Body of pancreas (tissue), 4 donors: ENCODE data around the gene NCOA1. TPM values are rescaled to one million over a fixed set of nuclear protein-coding genes. Genes with fewer than 3 reads are reported as not detected.

Experiments used
- ATAC-seq: fragments of 150-250 bp; one replicate; pipeline ENCODE4 v1.9.1; 2016
- DNase-seq, 4 donors: peaks; one replicate each; pipeline ENCODE4 v3.0.0-alpha.2; 2019
- H3K27ac ChIP-seq, 4 donors: fragments of 200-600 bp; sonication (generic); 1 replicate in 3 of 4; 2 replicates in 1 of 4; pipeline versions ENCODE4 v1.5.1 to v1.6.1; 2016 to 2019; ENCODE audit warnings: mild to moderate bottlenecking in 1 of 4, mixed read lengths in 1 of 4, moderate library complexity in 1 of 4
- H3K27me3 ChIP-seq, 2 donors: fragments of 200-600 bp; sonication (generic); one replicate each; pipeline ENCODE4 v1.6.0; 2016; ENCODE audit warnings: mild to moderate bottlenecking in 1 of 2
- H3K36me3 ChIP-seq, 2 donors: fragments of 200-600 bp; sonication (generic); replicated peaks in 1 of 2; 2 replicates each; pipeline ENCODE4 v1.5.1; 2016; ENCODE audit warnings: low read depth in 2 of 2; ENCODE audit not compliant: insufficient read depth in 1 of 2
- H3K4me1 ChIP-seq: fragments of 200-600 bp; sonication (generic); one replicate; pipeline ENCODE4 v1.6.0; 2016
- H3K4me3 ChIP-seq, 2 donors: fragments of 200-600 bp; sonication (generic); 1 replicate in 1 of 2; 2 replicates in 1 of 2; pipeline ENCODE4 v1.5.1; 2016 to 2019
- H3K9me3 ChIP-seq, 3 donors: fragments of 200-600 bp; sonication (generic); 1 replicate in 2 of 3; 2 replicates in 1 of 3; pipeline ENCODE4 v1.5.1; 2016
- CTCF ChIP-seq, 7 experiments: fragments of 450-650 bp in 4 of 7; fragments of 200-600 bp in 3 of 7; sonication (generic) in 3 of 7; IDR thresholded peaks; one replicate each; pipeline ENCODE4 v1.5.1; 2016 to 2019; ENCODE audit warnings: antibody characterized with exemption in 7 of 7
- POLR2A ChIP-seq, 3 donors: fragments of 450-650 bp; IDR thresholded peaks; one replicate each; pipeline ENCODE4 v1.6.1; 2016; ENCODE audit warnings: antibody characterized with exemption in 3 of 3, mild to moderate bottlenecking in 2 of 3
- WGBS, 2 donors: methylation state at CpG; one replicate each; pipeline ENCODE4 v1.1.5; 2017; 5-methylcytosine and 5-hydroxymethylcytosine counted together
- intact Hi-C: fragments of 100-400 bp; cut with DNase I; formaldehyde crosslinking; loops from one replicate; pipeline ENCODE4 v1.15.1; 2023
- total RNA-seq, 2 donors: library from RNA; depleted of rRNA; stranded (reverse); fragments of >200 nt; gene quantifications; one replicate each; pipeline ENCODE4 v1.1.0, GENCODE V29; 2016

NCOA1 gene
- total RNA-seq, 2 donors from 2014 or later = 22.1 to 38.7 TPM

GRCh38 chr2:24680196-24680595, 189.1 kb downstream of the NCOA1 start:
- TF ChIP-seq POLR2A (IDR thresholded peaks at IDR 0.05) (no peak), CTCF (IDR thresholded peaks at IDR 0.05) (no peak)
- no peak for ATAC-seq
- Histone ChIP-seq H3K4me3 (no peak overlapping the region), H3K4me1 (no peaks in the 10 kb centered on the region), H3K9me3 (no peaks in the 10 kb centered on the region), H3K27ac (no peak overlapping the region), H3K36me3 (no peaks in the 10 kb centered on the region), H3K27me3 (no peaks in the 10 kb centered on the region)
- intact Hi-C loops = no loop called here
- 91 to 98% methylated on average over 5 of the region's 5 CpGs for WGBS, 2 donors
- no peak for DNase-seq

DNA sequence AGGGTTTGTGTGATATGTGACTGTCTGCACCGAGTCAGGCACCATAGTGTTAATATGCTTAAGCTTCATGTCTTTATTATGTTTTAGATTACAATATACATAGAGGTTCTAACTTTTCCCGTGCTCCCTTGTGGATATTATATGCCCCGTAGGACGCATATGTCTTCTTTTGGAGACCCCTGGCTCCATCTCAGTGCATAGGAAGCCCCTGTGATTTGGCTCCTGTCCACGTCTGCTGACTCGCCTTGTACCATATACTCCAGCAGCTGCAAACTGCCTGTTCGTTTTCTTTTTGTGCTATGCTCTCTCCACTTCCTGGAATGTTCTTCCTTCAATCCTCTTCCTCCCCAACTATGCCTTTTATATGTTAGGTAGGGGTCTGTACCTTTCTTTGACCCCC, 191.2 kb downstream of the NCOA1 start:
- Histone ChIP-seq H3K27me3 (no peaks in the 10 kb centered on the region), H3K4me3 (no peak overlapping the region), H3K9me3 (no peaks in the 10 kb centered on the region), H3K27ac (no peak overlapping the region), H3K36me3 (no peaks in the 10 kb centered on the region), H3K4me1 (no peaks in the 10 kb centered on the region)
- 78 to 80% methylated on average over 7 of the region's 7 CpGs for WGBS, 2 donors
- DNase-seq (no peak), ATAC-seq (no peak)
- TF ChIP-seq CTCF (IDR thresholded peaks at IDR 0.05) (no peak), POLR2A (IDR thresholded peaks at IDR 0.05) (no peak)
- intact Hi-C loops = no loop called here

DNA sequence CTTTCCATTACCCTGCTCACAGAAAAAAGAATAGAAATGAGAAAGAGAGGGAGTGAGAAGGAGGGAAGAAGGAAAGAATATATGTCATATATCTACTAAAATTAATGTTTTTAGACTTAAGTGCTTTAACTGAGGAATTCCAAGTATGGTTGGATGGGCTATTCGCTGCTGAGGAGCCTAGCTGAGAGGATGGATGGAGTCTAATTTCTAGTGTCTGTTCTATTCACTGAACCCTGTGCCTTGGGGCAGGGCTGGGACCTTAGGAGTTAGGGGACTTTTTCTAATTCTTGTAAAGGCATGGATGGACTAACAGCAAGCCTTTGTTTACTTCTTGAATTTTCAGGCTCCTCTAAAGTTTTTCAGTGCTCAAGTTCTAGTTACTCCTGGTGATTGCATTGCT, 192.4 kb downstream of the NCOA1 start:
- intact Hi-C loops = no loop called here
- DNase-seq (no peak), ATAC-seq (no peak)
- WGBS, 2 donors = 87 to 88% methylated on average over 1 of the region's 1 CpG
- H3K4me3 ChIP-seq = no peak overlapping the region
- no peak overlapping the region for H3K27ac ChIP-seq
- H3K36me3 ChIP-seq = no peaks in the 10 kb centered on the region
- no peaks in the 10 kb centered on the region for H3K4me1 ChIP-seq
- no peak for TF ChIP-seq CTCF (IDR thresholded peaks at IDR 0.05)
- TF ChIP-seq POLR2A (IDR thresholded peaks at IDR 0.05) = no peak
- no peaks in the 10 kb centered on the region for H3K9me3 ChIP-seq
- H3K27me3 ChIP-seq = no peaks in the 10 kb centered on the region

DNA sequence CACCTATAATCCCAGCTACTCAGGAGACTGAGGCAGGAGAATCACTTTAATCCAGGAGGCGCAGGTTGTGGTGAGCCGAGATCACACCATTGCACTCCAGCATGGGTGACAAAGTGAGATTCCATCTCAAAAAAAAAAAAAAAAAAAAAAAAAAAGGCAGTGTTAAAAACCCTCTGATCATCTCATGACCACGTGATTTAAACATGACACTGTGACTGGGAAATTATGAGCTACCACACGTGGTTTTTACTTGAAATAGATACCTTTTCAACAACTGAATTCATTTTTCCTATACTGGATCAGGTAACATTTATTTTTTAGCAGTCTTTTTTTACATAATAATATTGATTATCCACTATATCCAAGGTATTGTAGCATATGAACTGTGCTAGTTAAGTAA, 199.5 kb downstream of the NCOA1 start:
- H3K4me1 ChIP-seq = no peaks in the 10 kb centered on the region
- H3K27me3 ChIP-seq = no peaks in the 10 kb centered on the region
- ATAC-seq = no peak
- no peak overlapping the region for H3K4me3 ChIP-seq
- no peaks in the 10 kb centered on the region for H3K9me3 ChIP-seq
- no peaks in the 10 kb centered on the region for H3K36me3 ChIP-seq
- intact Hi-C loops = no loop called here
- TF ChIP-seq POLR2A (IDR thresholded peaks at IDR 0.05) = no peak
- no peak for TF ChIP-seq CTCF (IDR thresholded peaks at IDR 0.05)
- WGBS, 2 donors = 90 to 93% methylated on average over 4 of the region's 4 CpGs
- H3K27ac ChIP-seq = no peak overlapping the region
- no peak for DNase-seq

DNA sequence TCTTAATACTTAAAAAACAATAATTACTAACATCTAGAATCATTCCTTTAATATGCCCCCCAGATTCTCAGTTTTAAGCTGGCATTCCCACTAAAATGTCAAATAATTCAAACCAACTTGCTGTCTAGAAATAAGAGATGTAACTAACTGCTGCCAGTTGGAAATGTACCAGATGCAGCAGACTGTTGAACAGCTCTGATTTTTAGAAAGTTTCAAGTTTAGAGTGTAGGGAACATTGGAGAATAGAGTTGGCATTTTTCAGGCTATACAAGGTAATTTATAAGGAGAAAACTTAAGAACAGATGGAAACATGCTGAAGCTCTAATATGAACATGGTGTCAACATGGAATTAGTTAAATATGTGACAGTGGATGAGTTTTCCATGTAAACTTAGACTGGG, 200.8 kb downstream of the NCOA1 start:
- DNase-seq = no peak
- ATAC-seq = no peak
- Histone ChIP-seq H3K27ac (no peak overlapping the region), H3K27me3 (no peaks in the 10 kb centered on the region), H3K9me3 (no peaks in the 10 kb centered on the region), H3K36me3 (no peaks in the 10 kb centered on the region), H3K4me3 (no peak overlapping the region), H3K4me1 (no peaks in the 10 kb centered on the region)
- no peak for TF ChIP-seq CTCF (IDR thresholded peaks at IDR 0.05)
- TF ChIP-seq POLR2A (IDR thresholded peaks at IDR 0.05) = no peak
- intact Hi-C loops = no loop called here
